NCI-H345 (cell line): ENCODE results near the gene CGAS.
"Not testable (repeated sequence)": the region's sequence is repeated elsewhere in the genome, so short reads cannot be mapped to it uniquely, and the experiment has no call there.

ENCODE experiments used
- DNase-seq: peaks from one replicate; lab custom pipeline; 2025; lab: John Stamatoyannopoulos, UW

Gene CGAS

DNA sequence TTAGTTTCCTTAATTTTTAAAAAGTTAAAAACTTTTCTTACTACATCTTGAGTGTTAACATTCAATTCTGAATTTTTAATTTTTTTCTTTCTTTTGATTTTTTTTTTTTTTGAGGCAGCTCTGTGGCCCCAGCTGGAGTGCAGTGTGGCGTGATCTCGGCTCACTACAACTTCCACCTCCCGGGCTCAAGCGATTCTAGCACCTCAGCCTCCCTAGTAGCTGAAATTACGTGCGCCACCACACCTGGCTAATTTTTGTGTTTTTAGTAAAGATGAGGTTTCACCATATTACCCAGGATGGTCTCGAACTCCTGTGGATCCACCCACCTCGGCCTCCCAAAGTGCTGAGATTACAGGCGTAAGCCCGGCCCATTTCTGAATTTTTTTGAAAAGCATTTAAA, 56.2 kb downstream of the CGAS start:
- DNase-seq: no peak

DNA sequence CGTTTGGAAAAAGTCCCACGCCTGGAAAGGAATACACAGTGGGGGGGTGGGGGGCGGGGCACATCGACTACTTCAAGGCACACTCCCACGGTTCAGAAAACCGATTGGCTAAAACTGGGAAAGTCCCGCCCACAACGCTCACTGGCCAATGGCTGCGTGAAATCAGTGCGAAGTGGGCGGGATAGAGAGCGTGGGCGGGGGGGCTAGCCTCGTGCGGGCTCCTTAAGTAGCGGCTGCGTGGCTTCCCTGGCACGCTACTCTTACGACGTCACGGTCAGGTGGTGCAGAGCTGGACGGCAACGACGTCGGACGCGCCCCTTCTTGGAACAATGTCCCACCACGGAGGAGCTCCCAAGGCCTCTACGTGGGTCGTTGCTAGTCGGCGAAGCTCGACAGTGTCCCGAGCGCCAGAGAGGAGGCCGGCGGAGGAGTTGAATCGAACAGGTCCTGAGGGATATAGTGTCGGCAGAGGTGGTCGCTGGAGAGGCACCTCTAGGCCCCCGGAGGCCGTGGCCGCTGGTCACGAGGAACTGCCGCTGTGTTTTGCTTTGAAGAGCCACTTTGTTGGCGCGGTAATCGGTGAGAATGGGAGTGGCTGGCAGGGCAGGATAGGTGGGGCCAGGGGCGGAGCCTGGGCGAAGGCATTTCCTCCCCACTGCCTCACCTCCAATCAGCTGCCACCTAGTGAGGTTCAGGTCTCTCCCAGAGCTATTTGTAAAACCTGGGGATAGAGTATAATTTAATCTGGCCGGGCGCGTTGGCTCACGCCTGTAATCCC, 57.3 kb downstream of the CGAS start, which contains the start of gene DDX43:
DDX43 (plus strand) TSS at position 252 of the 778 bp plus-strand sequence; CDS start at position 330, 78 bp downstream.
- DNase-seq: no peak

DNA sequence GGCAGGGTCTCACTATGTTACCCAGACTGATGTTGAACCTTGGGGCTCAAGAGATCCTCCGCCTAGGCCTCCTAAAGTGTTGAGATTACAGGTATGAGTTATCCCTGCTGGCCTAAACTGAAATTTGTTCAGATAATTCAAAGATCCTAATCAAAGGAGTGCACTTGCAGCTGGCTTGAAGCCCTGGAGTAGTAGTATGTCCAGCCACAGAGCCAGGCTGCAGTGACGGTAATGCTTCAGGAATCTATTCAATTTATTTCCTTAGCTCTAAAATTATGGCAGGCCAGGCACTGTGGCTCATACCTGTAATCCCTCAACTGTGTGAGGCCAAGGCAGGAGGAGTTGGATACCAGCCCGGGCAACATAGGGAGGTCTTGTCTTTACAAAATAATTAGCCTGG, 58.8 kb downstream of the CGAS start:
- no peak for DNase-seq

DNA sequence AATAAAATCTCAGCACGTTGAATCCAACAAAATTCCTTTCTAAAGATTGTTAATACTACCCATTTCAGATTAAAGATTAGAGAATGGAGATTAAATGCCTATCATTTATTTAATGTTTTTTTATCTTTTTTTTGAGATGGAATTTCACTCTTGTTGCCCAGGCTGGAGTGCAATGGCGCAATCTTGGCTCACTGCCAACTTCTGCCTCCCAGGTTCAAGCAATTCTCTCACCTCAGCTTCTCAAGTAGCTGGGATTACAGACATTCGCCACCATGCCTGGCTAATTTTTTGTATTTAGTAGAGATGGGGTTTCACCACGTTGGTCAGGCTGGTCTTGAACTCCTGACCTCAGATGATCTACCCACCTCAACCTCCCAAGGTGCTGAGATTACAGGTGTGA, 59.9 kb downstream of the CGAS start:
- not testable (repeated sequence) for DNase-seq

DNA sequence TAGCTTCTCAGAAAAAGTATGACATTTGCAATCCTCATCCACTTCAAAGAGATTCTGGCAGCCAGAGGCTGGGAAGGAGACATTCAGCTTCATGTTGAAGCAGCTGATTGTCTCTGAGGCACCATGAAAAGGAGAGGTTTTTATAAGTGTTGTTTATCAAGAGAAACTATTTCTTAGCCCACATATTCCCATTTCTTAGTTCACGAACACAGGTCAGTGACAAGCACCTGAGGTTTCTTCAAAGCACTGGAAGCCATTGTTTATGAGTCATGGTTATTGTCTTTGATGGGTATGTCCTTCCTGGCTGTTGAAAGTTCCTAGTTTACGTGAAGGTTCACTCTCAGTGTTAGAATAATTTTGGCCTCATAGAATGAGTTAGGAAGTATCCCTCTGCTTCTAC, 60.4 kb downstream of the CGAS start:
- DNase-seq: no peak

DNA sequence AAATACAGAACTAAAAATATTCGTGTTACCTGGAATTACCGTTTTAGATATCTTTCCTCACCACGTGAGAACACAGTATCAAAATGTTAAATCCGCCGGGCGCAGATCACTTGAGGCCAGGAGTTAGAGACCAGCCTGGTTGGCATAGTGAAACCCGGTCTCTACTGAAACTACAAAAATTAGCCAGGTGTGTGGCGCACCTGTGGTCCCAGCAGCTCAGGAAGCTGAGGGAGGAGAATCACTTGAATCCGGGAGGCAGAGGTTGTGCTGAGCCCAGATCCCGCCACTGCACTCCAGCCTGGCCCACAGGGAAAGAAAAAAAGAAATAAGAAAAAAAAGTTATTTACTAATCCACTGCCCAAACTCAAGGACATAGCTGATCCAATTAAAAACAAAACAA, 62.2 kb downstream of the CGAS start:
- no peak for DNase-seq

DNA sequence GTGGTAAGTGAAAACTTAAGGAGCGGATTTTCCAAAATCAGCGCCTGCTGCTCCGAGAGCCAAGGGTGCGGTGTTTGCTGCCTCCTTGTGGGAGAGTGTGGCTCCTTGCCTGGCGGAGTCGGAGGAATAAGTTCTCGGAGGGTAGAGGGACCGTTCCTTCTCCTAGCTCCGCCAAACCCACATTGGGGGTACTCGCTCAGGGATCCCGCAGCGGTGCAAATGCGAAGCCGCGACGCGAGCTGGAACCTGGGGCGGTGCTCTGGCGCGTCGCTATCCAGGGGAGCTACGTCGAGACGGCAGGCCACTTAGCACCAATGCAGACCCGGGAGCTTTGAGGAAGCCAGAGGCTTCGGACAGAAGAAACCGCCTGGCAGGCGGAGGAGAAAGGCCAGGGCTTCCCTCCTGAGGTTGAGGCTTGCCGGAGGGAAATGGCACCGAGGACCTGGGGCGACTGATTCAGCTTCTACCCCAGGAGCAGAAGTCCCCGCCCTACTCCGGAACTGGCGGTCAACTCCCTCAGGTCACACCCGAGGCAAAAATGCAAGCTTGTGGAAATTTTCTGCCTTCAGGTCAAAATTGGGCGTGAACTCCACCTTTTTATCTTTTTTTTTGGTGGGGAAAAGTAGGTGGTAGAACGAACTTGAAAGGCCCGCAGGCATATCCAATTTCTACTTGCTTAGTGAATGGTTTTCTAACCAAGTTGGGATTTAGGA, 63.1 kb downstream of the CGAS start:
- DNase-seq: peak; percentile 48

DNA sequence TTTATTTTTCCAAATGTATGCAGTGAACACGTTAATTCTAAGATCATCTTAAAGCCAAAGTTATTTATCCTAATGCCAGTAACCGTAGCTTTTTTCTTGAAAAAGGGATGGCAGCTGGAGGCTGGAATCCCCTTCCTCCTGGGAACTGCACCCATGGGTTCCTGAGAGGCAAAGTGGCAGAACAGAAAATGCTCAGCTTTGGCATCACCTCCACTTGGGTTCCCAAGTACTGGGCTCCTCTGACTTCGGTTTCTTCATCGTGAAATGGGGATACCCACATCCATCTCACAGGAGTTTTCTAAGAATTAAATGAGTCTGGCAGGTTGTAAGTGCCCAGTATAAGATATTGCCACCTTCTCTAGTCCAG, 63.7 kb downstream of the CGAS start:
- DNase-seq: no peak

DNA sequence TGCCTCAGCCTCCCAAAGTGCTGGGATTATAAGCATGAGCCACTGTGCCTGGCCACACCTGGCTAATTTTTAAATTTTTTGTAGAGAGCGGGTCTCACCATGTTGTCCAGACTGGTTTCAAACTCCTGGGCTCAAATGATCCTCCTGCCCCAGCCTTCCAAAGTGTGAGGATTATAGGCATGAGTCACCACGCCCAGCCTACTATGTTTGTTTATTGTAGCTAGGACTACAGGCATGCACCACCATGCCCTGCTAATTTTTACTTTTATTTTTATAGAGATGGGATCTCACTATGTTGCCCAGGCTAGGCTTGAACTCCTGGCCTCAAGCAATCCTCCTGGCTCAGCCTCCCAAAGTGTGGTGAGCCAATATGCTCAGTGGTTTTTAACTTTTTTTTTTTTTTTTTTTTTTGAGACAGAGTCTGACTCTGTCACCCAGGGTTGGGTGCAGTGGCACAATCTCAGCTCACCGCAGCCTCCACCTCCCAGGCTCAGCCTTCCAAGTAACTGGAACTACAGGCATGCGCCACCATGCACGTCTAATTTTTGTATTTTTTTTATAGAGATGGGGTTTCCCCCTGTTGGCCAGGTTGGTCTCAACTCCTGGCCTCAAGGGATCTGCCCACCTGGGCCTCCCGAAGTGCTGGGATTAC, 69.5 kb downstream of the CGAS start:
- DNase-seq: no peak

DNA sequence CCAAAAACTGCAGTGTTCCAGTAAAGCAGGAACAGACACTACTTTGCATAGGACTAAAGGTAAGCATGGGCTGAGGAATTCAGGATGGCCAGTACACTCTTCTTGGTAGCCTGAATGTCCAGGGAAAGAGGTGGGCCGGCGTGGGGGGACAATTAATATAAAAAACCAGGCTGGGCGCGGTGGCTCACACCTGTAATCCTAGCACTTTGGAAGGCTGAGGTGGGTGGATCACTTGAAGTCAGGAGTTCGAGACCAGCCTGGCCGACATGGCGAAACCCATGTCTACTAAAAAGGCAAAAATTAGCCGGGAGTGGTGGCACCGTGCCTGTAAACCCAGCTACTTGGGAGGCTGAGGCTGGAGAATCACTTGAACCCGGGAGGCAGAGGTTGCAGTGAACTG, 70.6 kb downstream of the CGAS start:
- not testable (repeated sequence) for DNase-seq

DNA sequence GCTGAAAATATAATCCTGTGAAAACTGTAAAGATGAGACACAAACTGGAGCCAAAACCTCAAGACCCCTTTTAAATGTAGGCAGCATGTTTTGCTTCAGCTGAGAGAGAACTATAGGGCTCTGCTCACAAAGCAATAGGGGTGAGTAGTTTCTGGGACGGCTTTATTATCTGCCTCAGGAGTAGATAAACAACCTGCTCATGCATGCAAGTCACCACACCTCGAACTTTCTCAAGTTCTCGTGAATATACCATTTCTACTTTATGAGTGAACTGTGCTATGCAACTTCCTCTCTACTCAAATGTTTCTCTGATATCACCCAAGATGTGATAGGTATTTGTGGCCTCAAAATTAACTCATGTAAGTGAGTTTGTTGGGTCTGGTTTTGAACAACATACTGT, 74.9 kb downstream of the CGAS start:
- DNase-seq: no peak

DNA sequence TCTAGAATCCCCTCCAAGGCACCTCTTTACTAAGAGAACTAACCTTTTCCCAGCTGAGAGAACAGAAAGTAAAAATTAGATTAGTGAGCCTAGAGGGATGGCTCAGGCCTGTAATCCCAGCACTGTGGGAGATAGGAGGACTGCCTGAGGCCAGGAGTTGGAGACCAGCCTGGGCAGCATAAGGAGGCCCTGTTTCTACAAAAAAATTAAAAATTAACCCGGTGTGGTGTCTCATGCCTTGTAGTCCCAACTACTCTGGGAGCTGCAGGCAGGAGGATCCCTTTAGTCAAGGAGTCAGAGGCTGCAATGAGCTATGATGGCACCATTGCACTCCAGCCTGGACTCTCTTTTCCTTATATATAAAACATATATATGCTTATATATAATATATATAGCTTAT, 76.9 kb downstream of the CGAS start:
- DNase-seq: no peak
